HG03097 (cell line): ENCODE results near the gene TCP11L1.
"Not testable (repeated sequence)": the region's sequence is repeated elsewhere in the genome, so short reads cannot be mapped to it uniquely, and the experiment has no call there.

Source experiments
- ATAC-seq: cut with Tn5 transposase; IDR thresholded peaks from one replicate; pipeline ENCODE4 v1.9.1; 2021; ENCODE audit not compliant: unreplicated experiment, low FRiP score

The TCP11L1 gene

GRCh38 chr11:33064033-33064825 lies 24.9 kb downstream of the TCP11L1 start:
- ATAC-seq, result no peak

- ATAC-seq, result no peak
Measured at GRCh38 chr11:33064866-33065265, 25.5 kb downstream of the TCP11L1 start.

GRCh38 chr11:33065445-33066178 lies 26.2 kb downstream of the TCP11L1 start:
- peak; percentile 56 for ATAC-seq

GRCh38 chr11:33067294-33067693 lies 27.9 kb downstream of the TCP11L1 start:
- no peak for ATAC-seq

GRCh38 chr11:33068611-33069340 lies 29.4 kb downstream of the TCP11L1 start:
- ATAC-seq, result no peak

GRCh38 chr11:33072465-33072864 lies 33.1 kb downstream of the TCP11L1 start:
- no peak for ATAC-seq

- no peak for ATAC-seq
Measured at GRCh38 chr11:33083918-33084317, 44.5 kb downstream of the TCP11L1 start.

- ATAC-seq, result no peak
Measured at GRCh38 chr11:33086017-33086416, 46.6 kb downstream of the TCP11L1 start.

- no peak for ATAC-seq
Measured at GRCh38 chr11:33089776-33090175, 50.4 kb downstream of the TCP11L1 start.

GRCh38 chr11:33094157-33094556 lies 54.8 kb downstream of the TCP11L1 start:
- no peak for ATAC-seq

- no peak for ATAC-seq
Measured at GRCh38 chr11:33103836-33104235, 64.5 kb downstream of the TCP11L1 start.

- no peak for ATAC-seq
Measured at GRCh38 chr11:33109294-33109895, 70.0 kb downstream of the TCP11L1 start.

- ATAC-seq, result no peak
Measured at GRCh38 chr11:33110083-33110482, 70.7 kb downstream of the TCP11L1 start.

GRCh38 chr11:33116535-33116934 lies 77.2 kb downstream of the TCP11L1 start:
- ATAC-seq, result no peak

GRCh38 chr11:33122696-33123095 lies 83.3 kb downstream of the TCP11L1 start:
- not testable (repeated sequence) for ATAC-seq
